Activated naive CD4-positive, alpha-beta T cell (primary cell): ENCODE results near the gene TBRG4.

Experiments
- DNase-seq, 4 experiments: peaks; one replicate each; lab custom pipeline; 2025; lab: John Stamatoyannopoulos, UW

The TBRG4 gene

GRCh38 chr7:45074528-45075354, 36.8 kb downstream of the TBRG4 start:
- no peak for DNase-seq

- no peak for DNase-seq
These were observed 37.5 kb downstream of the TBRG4 start for GRCh38 chr7:45073786-45074527.

- DNase-seq: no peak
These were observed 38.3 kb downstream of the TBRG4 start for GRCh38 chr7:45073031-45073785.

GRCh38 chr7:45072131-45073030, 39.1 kb downstream of the TBRG4 start:
- no peak for DNase-seq

- no peak for DNase-seq
These were observed 40.0 kb downstream of the TBRG4 start for GRCh38 chr7:45071528-45071927.

- no peak for DNase-seq
These were observed 41.2 kb downstream of the TBRG4 start for GRCh38 chr7:45070254-45070642.

DNA sequence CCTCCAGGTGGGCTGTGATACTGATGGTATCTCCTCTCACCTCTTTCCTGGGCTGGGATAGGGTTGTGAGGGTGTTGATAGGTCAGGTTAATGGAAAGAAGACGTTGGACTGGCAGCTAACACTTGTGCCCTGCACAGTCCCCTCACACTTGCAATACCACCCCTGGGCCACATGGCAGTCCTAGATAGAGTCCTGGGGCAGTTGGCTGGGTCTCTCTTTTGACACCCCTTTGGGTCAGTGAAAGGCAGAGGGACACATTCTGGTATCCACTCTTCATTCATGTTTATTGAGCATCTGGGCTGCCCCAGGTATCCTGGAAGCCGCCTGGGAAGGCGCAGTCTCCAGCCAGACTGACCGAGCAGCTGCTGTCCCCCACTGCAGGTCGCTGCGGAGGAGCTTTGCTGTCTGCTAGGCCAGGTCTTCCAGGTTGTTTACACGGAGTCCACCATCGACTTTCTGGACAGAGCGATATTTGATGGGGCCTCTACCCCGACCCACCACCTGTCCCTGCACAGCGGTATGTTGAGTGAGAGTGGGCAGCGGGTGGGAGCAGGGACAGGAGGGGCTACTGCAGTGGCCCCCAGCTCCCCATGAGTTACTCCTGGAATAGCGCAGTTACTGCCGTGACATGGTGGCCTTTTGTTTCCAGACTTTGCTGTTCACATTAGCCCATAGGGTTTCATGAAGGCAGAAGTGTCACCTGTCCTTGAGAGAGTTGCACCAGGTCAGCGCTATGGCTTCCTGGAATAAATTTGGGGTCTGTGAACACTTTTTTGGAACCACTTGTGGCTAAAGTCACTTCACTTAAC, 41.8 kb downstream of the TBRG4 start:
- no peak for DNase-seq

DNA sequence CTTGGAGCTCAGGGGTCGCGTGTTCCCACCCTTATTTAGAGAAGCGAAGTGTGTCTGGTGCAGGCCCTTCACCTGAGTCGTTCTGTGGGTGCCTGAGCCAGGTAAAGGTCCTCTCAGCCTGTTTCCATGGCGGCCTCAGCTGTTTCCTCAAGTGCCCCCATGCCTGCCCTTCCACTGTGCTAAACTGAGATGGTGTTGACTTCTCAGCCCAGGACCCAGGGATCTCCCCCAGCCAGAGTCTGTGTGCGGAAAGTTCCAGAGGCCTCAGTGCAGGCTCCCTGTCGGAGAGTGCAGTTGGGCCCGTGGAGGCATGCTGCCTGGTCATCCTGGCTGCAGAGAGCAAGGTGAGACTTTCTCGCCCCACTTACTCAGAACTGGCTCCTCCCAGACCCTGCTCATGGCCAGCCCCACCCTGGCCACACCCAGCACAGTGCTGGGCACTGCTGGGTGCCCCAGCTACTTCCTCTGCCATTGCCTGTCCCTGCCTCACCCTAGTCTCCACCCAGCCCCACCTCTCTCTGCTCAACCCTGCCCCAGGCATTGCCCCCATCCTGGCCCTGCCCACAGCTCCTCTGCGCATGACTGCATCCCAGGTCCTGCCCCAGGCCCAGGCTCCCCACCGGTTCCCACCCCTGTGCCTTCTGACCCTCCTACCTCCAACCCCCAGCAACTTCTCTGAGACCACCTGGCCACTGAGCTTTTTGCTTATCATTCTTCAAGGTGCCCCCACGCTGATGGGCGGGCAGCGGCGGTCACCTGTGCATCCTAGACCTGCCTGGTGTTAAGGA, 43.1 kb downstream of the TBRG4 start:
- DNase-seq: no peak

GRCh38 chr7:45067582-45067981, 43.9 kb downstream of the TBRG4 start:
- no peak for DNase-seq

DNA sequence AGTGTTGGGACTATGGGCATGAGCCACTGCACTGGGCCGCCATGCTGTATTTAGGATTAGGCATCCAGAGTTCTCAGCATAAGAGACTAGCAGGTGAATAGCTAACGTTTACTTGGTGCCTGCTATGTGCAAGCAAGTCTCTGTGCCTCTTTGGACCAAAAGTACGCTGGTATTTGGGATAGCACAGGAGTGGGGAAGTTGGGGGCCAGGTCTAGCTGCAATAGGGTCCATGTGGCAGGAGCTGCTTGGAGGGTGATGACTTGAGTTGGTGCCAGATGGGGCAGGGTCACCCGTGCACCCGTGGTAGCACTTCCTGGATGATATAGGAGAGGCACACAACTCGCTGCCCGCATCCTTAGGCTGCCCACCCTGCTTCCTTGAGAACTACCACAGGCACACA, 45.1 kb downstream of the TBRG4 start:
- DNase-seq: no peak

DNA sequence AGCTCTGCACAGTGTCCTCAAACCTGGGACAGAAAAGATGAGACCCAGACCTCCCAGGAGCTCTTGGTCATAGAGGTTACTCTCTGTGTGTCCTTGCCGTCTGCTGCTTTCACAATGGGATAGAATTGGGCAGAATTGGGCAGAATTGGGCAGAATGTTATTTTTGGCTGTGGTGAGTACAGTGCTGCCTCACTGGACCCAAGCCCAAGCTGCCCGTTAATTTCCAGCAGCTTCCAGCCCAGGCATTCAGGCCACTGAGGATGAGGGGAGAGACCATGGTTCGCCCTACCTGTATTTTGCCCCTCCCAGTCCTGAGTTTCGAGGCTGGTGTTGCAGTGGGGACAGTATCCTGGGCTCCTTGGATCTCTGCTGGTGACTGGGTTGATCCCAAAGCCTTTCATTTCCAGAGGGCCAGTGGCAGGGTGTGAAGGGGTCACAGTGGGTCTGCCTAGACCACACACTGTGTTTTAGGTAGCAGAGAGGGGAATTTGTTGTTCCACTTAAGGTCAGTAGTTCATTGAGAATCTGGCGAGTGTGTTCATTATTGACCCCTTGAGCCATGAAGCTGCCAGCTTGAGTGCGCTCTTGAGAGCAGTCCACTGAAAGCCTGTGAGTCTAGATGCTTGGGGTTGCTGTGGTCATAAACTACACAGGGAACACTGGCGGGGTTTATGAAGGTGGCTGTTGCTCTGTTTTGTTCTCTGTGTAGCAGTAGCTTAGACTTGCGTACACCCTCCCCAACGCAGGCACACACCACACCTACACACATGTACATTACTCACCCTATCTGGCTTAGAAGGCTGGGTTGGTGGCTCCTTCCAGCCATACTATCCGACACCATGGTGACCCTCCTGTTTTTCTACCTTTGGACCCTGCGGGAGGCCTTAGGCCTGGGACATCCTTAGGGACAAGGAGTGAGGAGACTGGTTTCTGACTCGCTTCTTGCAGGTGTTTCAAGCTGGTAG, 46.2 kb downstream of the TBRG4 start:
- no peak for DNase-seq

- no peak for DNase-seq
These were observed 47.3 kb downstream of the TBRG4 start for GRCh38 chr7:45064047-45064725.

- DNase-seq: no peak
These were observed 49.6 kb downstream of the TBRG4 start for GRCh38 chr7:45061806-45062425.

DNA sequence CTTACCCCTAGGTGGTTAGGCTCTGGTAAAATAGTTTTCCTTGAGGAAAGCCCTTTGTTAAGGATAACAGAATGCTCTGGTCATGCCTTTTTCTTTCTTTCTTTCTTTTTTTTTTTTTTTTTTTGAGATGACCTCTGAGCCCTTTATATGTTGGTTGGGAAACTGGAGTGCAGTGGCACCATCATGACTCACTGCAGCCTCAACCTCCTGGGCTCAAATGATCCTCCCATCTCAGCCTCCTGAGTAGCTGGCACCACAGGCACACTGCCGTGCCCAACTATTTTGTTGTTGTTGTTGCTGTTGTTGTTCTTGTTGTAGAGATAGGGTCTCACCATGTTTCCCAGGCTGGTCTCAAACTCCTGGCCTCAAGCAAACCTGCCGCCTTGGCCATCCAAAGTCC, 50.1 kb downstream of the TBRG4 start:
- DNase-seq: no peak

DNA sequence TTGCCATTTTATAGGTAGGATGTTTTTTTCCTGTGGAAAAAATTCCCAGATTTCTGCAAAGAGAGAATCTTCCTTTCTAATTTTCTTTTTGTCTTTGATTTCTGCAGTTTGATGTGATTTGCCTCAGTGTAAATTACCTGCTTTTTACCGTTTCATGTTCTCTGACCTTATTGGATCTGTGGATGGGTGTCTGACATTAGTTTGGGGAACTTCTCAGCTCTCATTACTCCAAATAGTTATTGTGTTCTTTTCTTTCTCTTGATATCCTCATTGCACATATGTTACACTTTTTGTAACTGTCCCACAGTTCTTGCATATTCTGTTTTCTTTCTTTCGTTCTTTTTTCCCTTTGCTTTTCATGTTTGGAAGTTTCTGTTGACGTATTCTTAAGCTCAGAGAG, 51.2 kb downstream of the TBRG4 start:
- no peak for DNase-seq

DNA sequence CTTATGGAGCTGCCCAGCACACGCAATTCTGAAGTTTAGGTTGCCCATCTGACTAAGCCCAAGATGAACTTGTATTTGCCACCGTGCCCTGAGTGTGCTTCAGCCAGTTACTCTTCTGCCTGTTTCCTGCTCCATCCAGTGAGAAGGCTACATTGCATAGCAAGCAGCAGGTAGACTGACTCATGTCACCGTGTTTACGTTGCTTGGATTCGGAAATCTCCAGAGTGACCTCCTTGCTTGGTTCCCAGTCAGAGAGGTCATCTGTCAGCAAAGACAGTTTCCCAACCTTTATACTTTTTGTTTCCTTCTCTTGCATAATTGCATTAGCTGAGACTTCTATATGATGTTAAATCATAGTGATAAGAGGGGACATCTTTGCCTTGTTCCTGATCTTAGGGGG, 53.6 kb downstream of the TBRG4 start:
- DNase-seq: no peak

DNA sequence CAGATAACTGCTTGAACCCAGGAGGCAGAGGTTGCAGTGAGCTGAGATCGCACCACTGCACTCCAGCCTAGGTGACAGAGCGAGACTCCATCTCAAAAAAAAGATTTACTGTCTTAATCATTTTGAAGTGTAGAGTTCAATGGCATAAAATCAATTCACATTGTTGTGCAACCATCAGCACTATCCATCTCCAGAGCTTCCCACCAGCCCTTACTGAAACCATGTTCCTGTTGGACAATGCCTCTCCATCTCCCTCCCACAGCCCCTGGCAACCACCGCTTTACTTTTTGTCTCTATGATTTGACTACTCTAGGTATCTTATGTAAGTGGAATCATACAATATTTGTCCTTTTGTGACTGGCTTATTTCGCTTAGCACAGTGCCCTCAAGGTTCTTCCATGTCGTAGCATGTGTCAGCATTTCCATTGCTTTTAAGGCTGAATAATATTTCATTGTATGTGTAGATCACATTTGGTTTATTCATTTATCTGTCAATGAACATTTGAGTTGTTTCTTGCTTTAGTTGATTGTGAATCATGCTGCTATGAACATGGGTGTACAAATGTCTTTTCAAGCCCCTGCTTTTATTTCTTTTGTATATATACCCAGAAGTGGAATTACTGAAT, 55.8 kb downstream of the TBRG4 start:
- DNase-seq: no peak
